ENCODE results near the gene HSD11B1L. TPM values are rescaled to one million over a fixed set of nuclear protein-coding genes. Genes with fewer than 3 reads are reported as not detected.

Gene HSD11B1L
- total RNA-seq, 4 donors from 2014 or later = 1.9 to 9.4 (median 8.3) TPM

DNA sequence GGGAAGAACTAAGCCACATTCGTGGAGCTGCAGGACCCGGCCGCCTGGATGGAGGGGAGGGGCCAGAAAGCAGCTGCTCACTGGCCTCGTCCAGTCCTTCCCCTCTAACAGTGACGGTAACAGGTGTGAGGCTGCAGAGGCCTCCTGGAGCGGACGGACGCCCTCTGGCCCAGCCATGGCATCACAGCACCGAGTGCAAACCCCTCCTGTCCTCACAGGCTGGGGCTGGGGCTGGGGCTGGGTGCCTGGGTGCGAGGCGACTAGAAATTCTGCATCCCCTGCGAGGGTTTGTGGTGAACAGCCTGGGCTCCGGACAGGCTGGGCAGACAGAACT, 4.1 kb upstream of the HSD11B1L start:
- Histone ChIP-seq H3K4me1 (peaks cover 5 to 24% (median 12%) of the 10 kb centered on the region in 3 donors), H3K9me3 (no peaks in the 10 kb centered on the region), H3K27ac (no peak overlapping the region), H3K27me3 (no peaks in the 10 kb centered on the region), H3K4me3 (no peak overlapping the region), H3K36me3 (peaks cover 0 to 12% (median 0%) of the 10 kb centered on the region in 3 donors)
- WGBS, 2 donors = 80% methylated on average over 1 of the region's 13 CpGs; no CpG with 5 or more reads in 1 of the 2 donors
- intact Hi-C loops (cut with DNase I) = no loop called here
- TF ChIP-seq, protein P1, sequence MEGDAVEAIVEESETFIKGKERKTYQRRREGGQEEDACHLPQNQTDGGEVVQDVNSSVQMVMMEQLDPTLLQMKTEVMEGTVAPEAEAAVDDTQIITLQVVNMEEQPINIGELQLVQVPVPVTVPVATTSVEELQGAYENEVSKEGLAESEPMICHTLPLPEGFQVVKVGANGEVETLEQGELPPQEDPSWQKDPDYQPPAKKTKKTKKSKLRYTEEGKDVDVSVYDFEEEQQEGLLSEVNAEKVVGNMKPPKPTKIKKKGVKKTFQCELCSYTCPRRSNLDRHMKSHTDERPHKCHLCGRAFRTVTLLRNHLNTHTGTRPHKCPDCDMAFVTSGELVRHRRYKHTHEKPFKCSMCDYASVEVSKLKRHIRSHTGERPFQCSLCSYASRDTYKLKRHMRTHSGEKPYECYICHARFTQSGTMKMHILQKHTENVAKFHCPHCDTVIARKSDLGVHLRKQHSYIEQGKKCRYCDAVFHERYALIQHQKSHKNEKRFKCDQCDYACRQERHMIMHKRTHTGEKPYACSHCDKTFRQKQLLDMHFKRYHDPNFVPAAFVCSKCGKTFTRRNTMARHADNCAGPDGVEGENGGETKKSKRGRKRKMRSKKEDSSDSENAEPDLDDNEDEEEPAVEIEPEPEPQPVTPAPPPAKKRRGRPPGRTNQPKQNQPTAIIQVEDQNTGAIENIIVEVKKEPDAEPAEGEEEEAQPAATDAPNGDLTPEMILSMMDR (IDR thresholded peaks at IDR 0.05) = no peak
- TF ChIP-seq POLR2A (IDR thresholded peaks at IDR 0.05) = no peak
- DNase-seq = no peak

DNA sequence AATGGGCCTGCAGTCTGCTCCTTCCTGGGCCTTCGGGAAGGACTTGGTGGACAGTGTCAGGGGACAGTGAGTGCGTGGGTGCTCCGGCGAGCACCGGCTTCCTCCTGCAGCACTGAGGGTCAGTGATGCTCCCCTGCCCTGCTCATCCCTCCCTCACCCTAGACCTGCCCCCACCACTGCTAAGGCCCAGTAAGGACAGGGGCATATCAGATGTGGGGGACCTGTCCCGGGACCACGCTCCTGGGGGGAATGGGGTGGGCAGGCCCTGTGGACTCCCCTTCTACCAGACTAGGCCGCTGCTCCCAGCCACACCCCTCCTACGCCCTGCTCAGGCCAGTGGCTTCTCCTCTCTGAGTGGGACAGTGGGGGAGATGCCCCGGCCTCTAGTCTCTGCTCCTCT, 3.7 kb upstream of the HSD11B1L start:
- Histone ChIP-seq H3K4me1 (peaks cover 5 to 24% (median 12%) of the 10 kb centered on the region in 3 donors), H3K27ac (no peak overlapping the region), H3K4me3 (no peak overlapping the region), H3K36me3 (peaks cover 0 to 12% (median 0%) of the 10 kb centered on the region in 3 donors), H3K27me3 (no peaks in the 10 kb centered on the region), H3K9me3 (no peaks in the 10 kb centered on the region)
- TF ChIP-seq, protein P1 (IDR thresholded peaks at IDR 0.05) = no peak
- no peak for TF ChIP-seq POLR2A (IDR thresholded peaks at IDR 0.05)
- no peak for DNase-seq
- WGBS, 2 donors = 87% methylated on average over 3 of the region's 10 CpGs; no CpG with 5 or more reads in 1 of the 2 donors
- intact Hi-C loops (cut with DNase I) = no loop called here

DNA sequence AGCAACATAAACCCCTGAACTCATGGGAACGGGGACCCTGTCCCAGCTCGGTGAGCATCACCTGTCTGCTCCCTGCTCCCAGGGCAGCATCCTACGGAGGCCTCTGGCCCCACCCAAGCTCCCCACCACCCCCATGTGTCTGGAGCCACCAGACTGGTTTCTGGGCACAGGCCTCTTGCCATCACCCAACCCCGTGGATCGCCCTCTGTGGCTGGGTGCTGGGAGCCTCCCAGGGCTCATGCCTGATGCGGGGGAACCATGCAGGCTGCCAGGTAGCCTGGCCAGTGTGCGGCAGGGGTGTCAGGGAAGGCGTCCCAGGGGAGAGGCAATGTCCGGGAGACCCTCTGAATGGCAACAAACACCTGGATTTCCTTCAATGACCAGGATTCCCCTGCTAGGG, 3.2 kb upstream of the HSD11B1L start:
- 86% methylated on average over 1 to 3 of the region's 9 CpGs for WGBS, 2 donors
- Histone ChIP-seq H3K4me3 (no peak overlapping the region), H3K4me1 (peaks cover 5 to 24% (median 12%) of the 10 kb centered on the region in 3 donors), H3K27ac (no peak overlapping the region), H3K36me3 (peaks cover 0 to 12% (median 0%) of the 10 kb centered on the region in 3 donors), H3K9me3 (no peaks in the 10 kb centered on the region), H3K27me3 (no peaks in the 10 kb centered on the region)
- intact Hi-C loops (cut with DNase I) = no loop called here
- TF ChIP-seq, protein P1 (IDR thresholded peaks at IDR 0.05) = no peak
- TF ChIP-seq POLR2A (IDR thresholded peaks at IDR 0.05) = no peak
- DNase-seq = no peak

DNA sequence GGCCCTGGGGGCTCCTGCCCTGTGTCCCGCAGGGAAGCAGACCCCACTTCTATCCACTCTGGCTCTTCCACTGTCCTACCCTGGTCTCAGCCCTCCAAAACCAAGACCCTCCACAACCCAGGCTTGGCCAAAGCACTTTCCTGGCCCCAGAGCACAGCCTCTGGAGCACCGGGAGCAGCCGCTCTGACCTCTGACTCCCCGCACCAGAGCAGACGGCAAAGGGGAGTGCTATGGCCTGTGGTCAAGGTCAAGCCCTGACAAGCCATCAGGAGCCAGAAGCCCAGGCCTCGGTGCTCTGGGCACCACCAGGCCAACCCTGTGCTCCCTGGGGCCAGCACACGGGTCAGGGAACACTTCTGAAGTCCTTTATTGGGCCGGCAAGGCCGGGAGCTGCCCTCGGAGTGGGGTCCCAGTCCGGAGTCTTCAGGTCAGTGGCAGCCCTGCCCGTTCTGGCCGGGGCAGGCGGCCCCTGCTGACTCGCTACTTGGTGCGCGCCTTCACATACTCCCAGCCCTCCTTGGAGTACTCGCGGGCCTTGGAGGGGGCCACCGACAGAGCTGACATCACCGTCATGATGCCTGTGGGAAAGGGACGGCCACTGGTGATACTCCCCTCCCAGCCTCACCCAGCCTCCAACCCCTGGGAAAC, 2.6 kb upstream of the HSD11B1L start:
- Histone ChIP-seq H3K36me3 (peaks cover 0 to 12% (median 0%) of the 10 kb centered on the region in 3 donors), H3K4me3 (no peak overlapping the region), H3K9me3 (no peaks in the 10 kb centered on the region), H3K4me1 (peaks cover 5 to 24% (median 12%) of the 10 kb centered on the region in 3 donors), H3K27me3 (no peaks in the 10 kb centered on the region), H3K27ac (no peak overlapping the region)
- DNase-seq = no peak
- intact Hi-C loops (cut with DNase I) = no loop called here
- 67 to 80% methylated on average over 1 to 2 of the region's 22 CpGs for WGBS, 2 donors
- no peak for TF ChIP-seq POLR2A (IDR thresholded peaks at IDR 0.05)
- TF ChIP-seq, protein P1 (IDR thresholded peaks at IDR 0.05) = no peak

DNA sequence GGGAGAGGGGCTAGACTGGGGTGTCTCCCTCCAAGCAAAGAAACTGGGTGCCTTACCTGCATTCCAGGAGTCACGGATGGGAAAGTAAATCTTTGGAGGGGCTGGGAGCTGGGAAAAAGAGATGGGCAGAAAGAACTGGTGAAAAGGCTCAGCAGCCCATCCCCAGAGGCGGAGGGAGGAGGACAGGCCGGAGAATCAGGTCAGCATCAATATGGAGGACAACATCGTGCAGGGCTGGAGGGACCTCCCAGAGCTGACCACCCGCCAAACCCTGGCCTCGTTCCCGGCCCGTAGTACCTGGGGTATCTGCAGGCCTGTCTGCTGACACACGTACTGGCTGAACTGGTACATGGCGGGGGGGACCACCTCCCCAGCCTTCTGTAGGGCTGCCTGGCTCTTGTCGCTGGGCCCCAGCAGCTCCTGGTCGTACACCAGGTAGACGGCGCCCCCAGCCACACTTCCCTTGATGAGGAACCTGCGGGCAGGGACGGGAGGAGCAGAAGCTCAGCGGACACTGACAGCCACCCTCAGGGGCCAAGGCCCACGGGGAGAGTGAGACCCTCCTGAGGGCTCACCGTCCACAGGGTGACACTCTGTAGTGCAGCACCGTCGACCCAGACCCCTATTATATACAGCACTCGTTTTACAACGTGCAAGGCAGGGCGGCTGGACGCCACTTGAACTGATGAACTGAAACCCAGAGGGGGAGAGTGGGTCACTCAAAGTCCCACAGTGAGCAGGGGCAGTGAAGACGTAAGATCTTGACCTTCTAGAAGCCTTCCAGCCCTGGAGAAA, 1.3 kb upstream of the HSD11B1L start:
- H3K4me3 ChIP-seq = peak overlapping the region; percentile 85 to 96 (median 92)
- intact Hi-C loops (cut with DNase I) = loop anchor here (10.0 kb wide), 1 partner anchor 55 kb away; the partner anchor contains the start of genes SAFB and SAFB2
- H3K36me3 ChIP-seq = peaks cover 0 to 12% (median 0%) of the 10 kb centered on the region in 3 donors
- H3K9me3 ChIP-seq = no peaks in the 10 kb centered on the region
- H3K4me1 ChIP-seq = peaks cover 5 to 24% (median 12%) of the 10 kb centered on the region in 3 donors
- no peaks in the 10 kb centered on the region for H3K27me3 ChIP-seq
- no peak for DNase-seq
- WGBS, 2 donors = 20 to 40% methylated on average over 5 to 10 of the region's 26 CpGs
- TF ChIP-seq, protein P1 (IDR thresholded peaks at IDR 0.05) = no peak
- no peak for TF ChIP-seq POLR2A (IDR thresholded peaks at IDR 0.05)
- peak overlapping the region; percentile 90 to 97 (median 92) for H3K27ac ChIP-seq

Measured in esophagus squamous epithelium (tissue), 5 donors.